GM18951 (cell line): ENCODE data around the gene DDX31.

Source experiments
- POLR2A ChIP-seq: IDR thresholded peaks from 4 replicates; pipeline ENCODE4 v1.6.1; 2011; ENCODE audit warnings: mild to moderate bottlenecking; ENCODE audit not compliant: insufficient read length, insufficient read depth; ENCODE audit errors: extremely low read depth
- in situ Hi-C: fragments of 300-500 bp; cut with MboI; formaldehyde crosslinking; loops from one replicate; pipeline ENCODE4 v1.12.0; 2022; ENCODE audit warnings: low sequenced_read_pairs, mixed read lengths, inconsistent platforms; ENCODE audit not compliant: unreplicated experiment

DDX31 gene

GRCh38 chr9:132697230-132697629 is 27.4 kb upstream of the DDX31 start:
- TF ChIP-seq POLR2A, result no peak
- in situ Hi-C loops, result no loop called here

DNA sequence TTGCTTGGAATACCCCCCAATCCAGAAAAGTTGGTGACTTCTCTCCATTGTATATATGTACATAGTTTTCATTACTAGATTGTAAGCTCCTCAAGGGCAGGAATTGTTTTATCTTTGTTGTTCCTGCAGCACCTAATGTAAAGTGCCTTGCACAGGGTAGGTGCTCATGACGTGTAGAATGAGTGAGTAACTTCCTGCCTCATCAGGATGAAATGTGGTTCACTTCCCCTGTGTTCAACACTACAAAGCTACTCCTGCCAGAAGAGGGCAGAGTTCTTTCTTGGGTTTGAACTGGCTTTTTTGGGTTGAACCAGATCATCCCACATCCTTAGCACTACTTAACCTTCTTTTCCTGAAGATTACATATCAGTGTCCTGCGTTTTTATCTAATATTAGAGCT is 24.4 kb upstream of the DDX31 start:
- in situ Hi-C loops, result no loop called here
- TF ChIP-seq POLR2A, result no peak

DNA sequence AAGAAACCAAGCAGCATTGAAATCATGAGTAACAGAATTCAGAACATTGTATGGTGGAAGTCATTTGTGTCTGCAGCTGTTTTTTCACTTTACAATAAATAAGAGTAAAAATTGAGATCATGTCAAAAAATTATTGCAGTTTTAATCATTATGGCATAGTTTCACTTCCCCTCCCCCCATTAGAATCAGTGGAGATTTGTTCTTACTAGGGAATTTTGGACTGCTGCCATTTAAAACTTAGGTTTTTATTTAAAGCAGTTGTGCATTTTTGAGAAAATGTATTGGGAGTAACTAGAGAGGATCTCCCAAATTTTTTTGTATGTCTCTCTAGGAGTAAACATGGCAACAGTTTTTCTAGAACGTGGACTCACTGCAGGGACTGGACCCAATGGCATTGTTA is 20.9 kb upstream of the DDX31 start:
- no peak for TF ChIP-seq POLR2A
- in situ Hi-C loops, result no loop called here

- in situ Hi-C loops, result no loop called here
- TF ChIP-seq POLR2A, result no peak
Observed at GRCh38 chr9:132683873-132684272, 14.1 kb upstream of the DDX31 start.

GRCh38 chr9:132681561-132681960 is 11.8 kb upstream of the DDX31 start:
- TF ChIP-seq POLR2A, result no peak

DNA sequence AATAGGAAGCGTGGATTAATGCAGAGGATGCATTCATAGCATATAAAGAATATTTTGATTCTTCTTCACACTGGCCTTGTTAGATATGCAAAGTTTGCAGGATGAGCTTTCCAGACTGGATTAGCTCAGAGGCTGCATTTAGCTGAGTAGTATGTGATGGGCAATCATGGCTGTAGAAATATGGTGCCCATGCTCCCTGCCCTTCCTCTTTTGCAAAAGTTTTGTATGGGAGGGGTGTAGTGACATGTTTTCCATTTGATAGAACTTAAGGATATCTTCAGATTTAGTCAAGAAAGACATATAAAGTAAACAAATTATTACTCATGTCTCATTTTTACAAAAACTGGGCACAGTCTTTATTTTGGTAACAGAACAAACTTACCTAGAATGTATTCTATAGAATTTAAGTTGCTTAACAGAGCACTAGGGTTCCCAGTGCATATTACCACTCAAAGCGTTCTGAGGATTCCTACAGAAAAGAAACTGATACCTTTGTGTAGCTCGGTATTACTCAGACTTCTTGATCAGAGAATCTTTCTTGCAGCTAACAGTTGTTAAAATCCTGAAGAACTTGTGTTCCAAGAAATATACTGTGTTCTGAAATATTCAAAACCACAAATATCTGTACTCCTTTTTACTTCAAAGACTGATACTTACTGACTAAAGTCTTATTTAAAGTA is 10.3 kb upstream of the DDX31 start:
- no peak for TF ChIP-seq POLR2A
- in situ Hi-C loops, result no loop called here

More at GRCh38 chr9:132681561-132681960, 11.8 kb upstream of the DDX31 start:
- in situ Hi-C loops, result no loop called here

- no peak for TF ChIP-seq POLR2A
- in situ Hi-C loops, result no loop called here
Observed at GRCh38 chr9:132677976-132678375, 8.2 kb upstream of the DDX31 start.

DNA sequence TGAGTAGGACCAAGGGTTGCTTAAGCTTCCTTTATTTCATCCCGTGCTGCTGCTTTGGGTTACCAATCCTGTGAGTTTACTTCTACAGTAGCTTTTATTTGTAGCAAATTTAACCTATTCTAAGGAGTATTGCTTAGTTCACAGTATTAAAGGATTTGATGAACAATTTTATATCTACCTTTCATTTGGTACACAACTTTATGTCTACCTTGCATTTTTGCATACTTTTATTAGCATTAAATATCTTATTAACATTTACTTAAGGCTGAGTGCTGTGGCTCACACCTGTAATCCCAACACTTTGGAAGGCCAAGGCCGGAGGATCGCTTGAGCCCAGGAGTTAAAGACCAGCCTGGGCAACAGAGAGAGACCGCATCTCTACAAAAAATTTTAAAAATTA is 4.7 kb upstream of the DDX31 start:
- in situ Hi-C loops, result no loop called here
- TF ChIP-seq POLR2A, result no peak

DNA sequence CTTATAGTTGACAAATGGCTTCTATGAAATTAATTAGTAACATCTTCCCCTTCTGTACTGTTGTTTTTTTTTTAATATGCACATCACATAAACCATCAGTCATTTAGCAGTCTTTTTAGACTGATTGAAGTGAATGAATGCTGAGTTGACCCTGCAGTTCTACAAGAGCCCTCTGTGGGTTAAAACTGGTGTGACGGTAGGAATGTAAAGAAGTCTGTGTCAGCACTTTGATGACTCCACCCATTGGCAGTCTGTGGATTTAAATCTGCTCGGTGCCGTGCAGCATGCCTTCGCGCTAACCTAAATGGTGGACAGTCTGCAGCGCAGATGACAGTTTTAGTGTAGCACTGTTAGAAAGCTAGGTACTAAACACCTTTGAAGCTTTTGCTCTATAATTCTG is 3.6 kb upstream of the DDX31 start:
- in situ Hi-C loops, result no loop called here
- no peak for TF ChIP-seq POLR2A

DNA sequence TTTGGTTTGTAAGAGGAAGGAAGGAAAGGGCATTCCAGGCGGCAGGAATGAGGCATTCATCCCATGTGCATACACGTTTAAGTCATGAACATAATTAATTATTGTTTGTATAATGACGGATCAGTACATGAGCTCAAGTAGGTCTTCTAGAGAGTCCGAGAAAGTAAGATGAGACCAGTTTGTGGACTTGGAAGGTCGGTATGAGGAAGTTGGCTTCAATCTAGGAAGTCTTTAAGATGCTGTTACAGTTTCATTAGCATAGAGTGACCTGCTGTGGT is 2.6 kb upstream of the DDX31 start:
- no peak for TF ChIP-seq POLR2A
- in situ Hi-C loops, result no loop called here

- in situ Hi-C loops, result no loop called here
- no peak for TF ChIP-seq POLR2A
Observed at GRCh38 chr9:132671620-132672412, 2.0 kb upstream of the DDX31 start.

DNA sequence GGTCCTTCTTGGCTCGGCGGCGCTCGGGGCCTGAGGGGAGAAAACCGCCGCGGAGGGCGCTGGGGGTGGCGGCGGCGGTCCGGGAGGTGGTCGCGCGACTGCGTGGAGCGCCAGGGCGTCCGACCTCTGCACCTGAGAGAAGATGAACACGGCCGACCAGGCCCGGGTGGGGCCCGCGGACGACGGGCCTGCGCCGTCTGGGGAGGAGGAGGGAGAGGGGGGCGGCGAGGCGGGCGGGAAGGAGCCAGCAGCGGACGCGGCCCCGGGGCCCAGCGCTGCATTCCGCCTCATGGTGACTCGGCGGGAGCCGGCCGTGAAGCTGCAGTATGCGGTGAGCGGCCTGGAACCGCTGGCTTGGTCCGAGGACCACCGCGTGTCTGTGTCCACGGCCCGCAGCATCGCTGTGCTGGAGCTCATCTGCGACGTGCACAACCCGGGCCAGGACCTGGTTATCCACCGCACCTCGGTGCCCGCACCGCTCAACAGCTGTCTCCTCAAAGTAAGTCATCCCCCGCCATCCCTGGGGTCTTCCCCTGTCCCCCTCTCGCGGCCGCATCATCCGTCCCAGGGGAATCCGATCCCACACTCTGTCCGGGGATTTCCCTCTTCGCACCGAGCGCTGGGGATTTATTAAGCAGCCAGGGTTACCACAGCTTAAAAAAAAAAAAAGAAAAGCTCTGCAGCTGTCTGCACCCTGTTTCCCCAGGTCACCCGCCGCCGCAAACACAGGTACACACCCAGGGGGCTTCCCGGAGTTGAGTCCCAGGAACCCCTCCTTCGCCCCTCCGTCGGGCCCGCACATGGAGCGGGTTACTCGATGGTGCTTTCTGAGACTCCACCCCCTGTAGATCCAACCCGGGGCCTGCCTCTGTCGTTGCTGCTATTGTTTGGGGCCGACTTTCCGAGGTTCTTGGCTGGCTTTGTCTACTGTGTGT is 941 bp upstream of the DDX31 start, which contains the start of gene GTF3C4:
Gene GTF3C4, plus strand, starts transcription at position 8 of the 935 bp plus-strand sequence. Its CDS starts 135 bp downstream, at position 143.
- in situ Hi-C loops, result no loop called here
- peak; percentile 21 for TF ChIP-seq POLR2A

DNA sequence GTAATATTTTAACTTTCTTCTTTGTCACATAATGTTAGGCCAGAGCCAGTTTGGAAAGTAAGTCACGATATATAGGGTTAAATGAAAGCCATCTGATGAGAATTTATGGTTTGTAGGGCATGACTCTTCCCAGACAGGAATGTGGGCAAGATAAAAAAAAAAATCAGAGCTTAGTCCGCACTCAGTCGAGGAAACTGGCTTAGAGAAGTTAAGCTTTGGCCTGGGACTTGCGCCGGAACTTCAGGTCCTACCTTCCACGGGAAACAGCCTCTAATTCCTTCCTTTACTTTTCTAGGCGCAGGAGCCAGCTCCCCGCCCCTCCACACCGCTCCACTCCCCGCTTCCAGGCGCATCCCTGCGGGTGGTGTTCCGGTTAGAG is 475 bp downstream of the DDX31 start:
- no peak for TF ChIP-seq POLR2A
- in situ Hi-C loops, result no loop called here
